NCI-H187 treated with DMSO at 0.1 percent for 48 hours (cell line): ENCODE data around the gene GVQW3.

Experiments
- DNase-seq: peaks from one replicate; lab custom pipeline; 2025; lab: John Stamatoyannopoulos, UW

GVQW3 gene

DNA sequence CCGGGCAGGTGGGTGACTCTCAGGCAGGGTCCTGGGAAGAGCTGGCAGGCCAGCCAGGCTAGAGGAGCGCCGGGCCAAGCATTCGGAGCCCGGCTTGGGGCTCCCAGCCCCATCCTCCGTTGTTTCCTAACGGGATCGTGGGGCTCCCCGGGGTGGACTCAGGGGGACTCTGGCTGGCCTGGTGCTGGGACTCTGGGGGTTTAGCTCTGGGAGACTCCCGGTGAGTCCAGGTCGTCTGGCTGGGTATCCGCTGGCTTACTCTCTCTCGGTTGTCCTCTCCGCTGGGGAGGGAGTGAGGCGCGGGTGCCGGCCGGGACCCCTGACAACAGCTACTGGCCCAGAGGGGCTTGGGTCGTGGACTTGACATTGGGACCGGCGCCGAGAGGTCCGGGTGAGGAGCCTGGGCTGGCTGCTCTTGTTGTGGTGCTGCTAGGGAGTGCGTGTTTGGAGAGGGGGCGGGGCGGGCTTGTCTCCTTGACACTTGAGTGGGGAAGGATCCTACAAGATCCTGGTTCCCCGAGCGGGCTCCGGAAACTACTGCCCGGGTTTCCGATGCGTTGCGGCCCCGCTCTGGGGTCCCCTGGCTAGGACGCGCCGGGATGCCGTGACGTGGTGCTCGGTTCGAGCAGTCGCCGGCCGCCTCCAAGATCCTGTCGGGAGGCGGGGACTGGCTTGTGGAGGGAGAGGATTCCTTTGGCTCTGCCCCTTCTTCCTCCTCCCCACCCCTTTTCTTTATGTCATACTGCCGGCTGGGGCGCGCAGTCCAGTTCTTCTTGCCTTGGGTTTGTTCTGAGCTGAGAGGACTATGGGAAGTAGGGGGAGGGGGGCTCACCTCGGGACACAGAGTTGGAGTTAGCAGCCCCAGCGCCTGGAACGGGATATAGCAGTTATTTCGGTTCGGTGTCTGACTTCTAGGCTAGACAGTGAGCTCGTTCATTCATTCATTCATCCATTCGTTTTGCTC lies 64.3 kb downstream of the GVQW3 start:
- DNase-seq, result no peak

DNA sequence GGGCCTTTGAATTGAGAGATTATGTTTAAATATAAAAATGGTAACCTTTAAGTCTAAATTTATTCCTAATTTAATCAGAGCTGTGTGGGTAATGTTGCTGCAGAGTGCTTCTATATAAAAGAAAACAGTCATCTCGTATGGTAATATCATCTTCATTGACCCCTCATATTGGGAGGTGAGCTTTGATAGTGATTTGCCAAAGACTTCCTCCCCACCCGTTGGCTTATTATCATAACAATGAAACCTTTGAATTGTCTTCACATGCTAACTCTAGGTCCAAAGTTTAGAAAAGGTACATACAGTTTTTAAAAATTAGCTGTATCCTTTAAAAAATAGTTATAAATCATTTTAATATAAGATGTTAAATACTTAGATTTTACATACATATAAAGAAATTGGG lies 67.4 kb downstream of the GVQW3 start:
- DNase-seq, result no peak

DNA sequence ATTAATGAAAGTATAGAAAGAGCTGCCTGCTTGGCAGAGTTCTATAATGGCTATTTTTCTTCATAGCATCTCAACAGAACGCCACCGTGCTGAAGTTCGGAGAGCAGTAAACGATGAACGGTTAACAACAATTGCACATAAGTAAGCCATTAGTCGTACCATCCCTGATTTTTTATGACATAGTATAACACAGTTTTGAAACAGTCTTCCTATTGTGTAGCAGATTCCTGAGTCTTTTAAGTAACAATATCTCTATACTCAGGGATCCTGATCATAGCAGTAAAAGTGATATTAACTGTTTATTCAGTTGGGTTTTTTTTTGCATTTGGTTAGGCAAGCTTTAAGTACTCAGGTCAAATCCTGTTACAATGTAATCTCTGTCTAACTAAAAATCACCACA lies 72.1 kb downstream of the GVQW3 start:
- no peak for DNase-seq

DNA sequence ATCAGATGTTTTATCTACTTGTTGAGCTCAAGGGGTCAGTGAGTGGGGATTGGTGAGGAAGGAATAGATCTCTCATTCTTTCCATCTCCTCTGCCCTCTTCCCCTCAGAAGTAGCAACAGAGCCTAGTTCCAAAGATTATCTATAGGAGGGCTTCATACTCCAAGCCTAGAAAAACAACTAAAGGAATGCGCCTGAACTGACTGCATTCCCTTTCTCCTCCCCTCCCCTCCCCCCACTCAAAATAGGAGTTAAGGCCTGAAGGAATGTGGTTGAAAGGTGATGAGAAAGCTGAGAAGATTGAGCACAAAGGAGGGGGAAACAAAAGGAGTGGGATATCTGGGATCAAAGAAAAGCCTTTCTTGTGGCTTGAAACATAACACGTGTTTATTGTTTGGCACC lies 74.2 kb downstream of the GVQW3 start:
- DNase-seq, result no peak

DNA sequence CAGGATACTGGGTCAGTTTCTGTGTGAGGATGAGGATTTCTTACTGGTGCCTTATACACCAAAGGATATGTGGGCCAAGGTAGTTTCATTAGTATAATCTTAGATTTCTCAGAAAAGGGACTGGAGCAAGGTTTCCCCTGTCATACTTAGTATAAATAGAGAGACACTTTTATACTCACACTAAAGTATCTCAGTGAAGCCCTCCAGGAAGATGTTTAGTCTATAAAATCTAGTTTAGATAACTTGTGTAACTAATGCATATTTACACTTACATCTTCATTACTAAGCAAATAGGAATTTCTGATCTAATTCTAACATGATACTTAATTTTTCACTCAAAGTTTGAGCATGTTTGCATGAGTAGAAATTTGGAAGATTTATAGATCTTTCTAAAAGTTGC lies 74.8 kb downstream of the GVQW3 start:
- DNase-seq, result no peak

DNA sequence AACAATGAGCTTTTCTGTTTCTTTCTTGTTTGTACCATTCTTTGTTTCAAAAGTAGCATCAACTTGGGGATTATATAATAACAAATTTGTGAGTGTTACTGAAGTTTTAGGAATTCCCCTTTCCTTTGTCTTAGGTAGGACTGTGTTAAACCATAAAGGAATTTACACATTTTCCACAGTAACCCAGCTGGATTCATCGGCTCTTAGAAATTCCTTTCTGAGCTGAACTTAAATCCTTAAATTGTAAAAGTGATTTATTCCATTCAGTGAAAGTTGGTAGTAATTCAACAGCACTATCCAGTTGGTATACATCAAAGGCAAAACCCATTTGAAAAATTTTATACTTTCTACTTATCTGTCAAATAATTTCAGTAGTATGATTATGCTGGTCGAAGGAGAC lies 75.4 kb downstream of the GVQW3 start:
- DNase-seq, result no peak
